Ascending aorta (tissue), 2 donors: ENCODE results near the gene AOPEP. TPM values are rescaled to one million over a fixed set of nuclear protein-coding genes. Genes with fewer than 3 reads are reported as not detected.

Experiments
- DNase-seq, 2 donors: peaks; one replicate each; pipeline ENCODE4 v3.0.0-alpha.2; 2019; ENCODE audit warnings: low spot score in 2 of 2
- H3K27ac ChIP-seq, 2 donors: fragments of 200-600 bp; sonication (generic); one replicate each; pipeline ENCODE4 v1.5.1; 2016 to 2017; ENCODE audit warnings: mild to moderate bottlenecking in 1 of 2
- H3K27me3 ChIP-seq: fragments of 200-600 bp; sonication (generic); one replicate; pipeline ENCODE4 v1.5.1; 2017
- H3K36me3 ChIP-seq, 2 donors: fragments of 200-600 bp; sonication (generic); one replicate each; pipeline ENCODE4 v1.5.1; 2016
- H3K4me1 ChIP-seq, 2 donors: fragments of 200-600 bp; sonication (generic); one replicate each; pipeline ENCODE4 v1.5.1; 2016 to 2017; ENCODE audit warnings: mild to moderate bottlenecking in 1 of 2
- H3K4me3 ChIP-seq, 2 donors: fragments of 200-600 bp; sonication (generic); one replicate each; pipeline ENCODE4 v1.5.1; 2016 to 2017; ENCODE audit warnings: mild to moderate bottlenecking in 1 of 2
- H3K9me3 ChIP-seq, 2 donors: fragments of 200-600 bp; sonication (generic); one replicate each; pipeline ENCODE4 v1.5.1; 2016
- intact Hi-C: fragments of 100-400 bp; cut with DNase I; formaldehyde crosslinking; loops from one replicate; pipeline ENCODE4 v1.15.1; 2023
- total RNA-seq: library from RNA; depleted of rRNA; stranded (reverse); fragments of >200 nt; gene quantifications from one replicate; pipeline ENCODE4 v1.1.0, GENCODE V29; 2016
- TF ChIP-seq, protein P1 (sequence below), 3 experiments: fragments of 200-600 bp in 2 of 3; fragments of 450-650 bp in 1 of 3; sonication (generic) in 2 of 3; IDR thresholded peaks; one replicate each; pipeline ENCODE4 v1.5.1; 2016 to 2019; ENCODE audit warnings: antibody characterized with exemption in 3 of 3, mild to moderate bottlenecking in 1 of 3, moderate library complexity in 1 of 3

AOPEP gene
- total RNA-seq, 1 donor from 2014 or later, result 333 TPM

DNA sequence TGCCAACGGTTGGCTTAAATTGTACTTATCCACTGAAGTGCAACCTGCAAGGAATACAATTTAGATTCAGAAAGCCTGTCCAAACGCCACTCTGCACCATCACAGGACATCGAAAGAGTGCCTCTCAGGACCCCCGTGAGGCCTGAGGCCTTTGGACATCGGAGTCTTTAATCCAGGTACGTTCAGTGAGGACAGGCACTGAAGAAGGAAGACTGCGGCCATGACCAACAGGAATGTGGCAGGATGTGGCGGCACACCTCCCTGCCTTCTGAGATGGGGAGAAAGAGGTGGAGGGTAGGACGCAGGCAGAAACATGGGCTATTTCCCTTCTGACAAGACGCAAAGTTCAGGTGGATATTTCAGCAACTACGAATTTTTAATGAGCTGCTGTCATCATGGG, 385.2 kb downstream of the AOPEP start:
- DNase-seq, result no peak
- intact Hi-C loops, result no loop called here
- peaks cover 24 to 46% of the 10 kb centered on the region in 2 donors for H3K4me1 ChIP-seq
- no peaks in the 10 kb centered on the region for H3K9me3 ChIP-seq
- peak overlapping the region in 1 of 2 donors; percentile 24 for H3K27ac ChIP-seq
- no peak overlapping the region for H3K4me3 ChIP-seq
- TF ChIP-seq, protein P1, sequence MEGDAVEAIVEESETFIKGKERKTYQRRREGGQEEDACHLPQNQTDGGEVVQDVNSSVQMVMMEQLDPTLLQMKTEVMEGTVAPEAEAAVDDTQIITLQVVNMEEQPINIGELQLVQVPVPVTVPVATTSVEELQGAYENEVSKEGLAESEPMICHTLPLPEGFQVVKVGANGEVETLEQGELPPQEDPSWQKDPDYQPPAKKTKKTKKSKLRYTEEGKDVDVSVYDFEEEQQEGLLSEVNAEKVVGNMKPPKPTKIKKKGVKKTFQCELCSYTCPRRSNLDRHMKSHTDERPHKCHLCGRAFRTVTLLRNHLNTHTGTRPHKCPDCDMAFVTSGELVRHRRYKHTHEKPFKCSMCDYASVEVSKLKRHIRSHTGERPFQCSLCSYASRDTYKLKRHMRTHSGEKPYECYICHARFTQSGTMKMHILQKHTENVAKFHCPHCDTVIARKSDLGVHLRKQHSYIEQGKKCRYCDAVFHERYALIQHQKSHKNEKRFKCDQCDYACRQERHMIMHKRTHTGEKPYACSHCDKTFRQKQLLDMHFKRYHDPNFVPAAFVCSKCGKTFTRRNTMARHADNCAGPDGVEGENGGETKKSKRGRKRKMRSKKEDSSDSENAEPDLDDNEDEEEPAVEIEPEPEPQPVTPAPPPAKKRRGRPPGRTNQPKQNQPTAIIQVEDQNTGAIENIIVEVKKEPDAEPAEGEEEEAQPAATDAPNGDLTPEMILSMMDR (IDR thresholded peaks at IDR 0.05), result no peak
- peaks cover 33 to 48% of the 10 kb centered on the region in 2 donors for H3K36me3 ChIP-seq
- H3K27me3 ChIP-seq, result no peaks in the 10 kb centered on the region

DNA sequence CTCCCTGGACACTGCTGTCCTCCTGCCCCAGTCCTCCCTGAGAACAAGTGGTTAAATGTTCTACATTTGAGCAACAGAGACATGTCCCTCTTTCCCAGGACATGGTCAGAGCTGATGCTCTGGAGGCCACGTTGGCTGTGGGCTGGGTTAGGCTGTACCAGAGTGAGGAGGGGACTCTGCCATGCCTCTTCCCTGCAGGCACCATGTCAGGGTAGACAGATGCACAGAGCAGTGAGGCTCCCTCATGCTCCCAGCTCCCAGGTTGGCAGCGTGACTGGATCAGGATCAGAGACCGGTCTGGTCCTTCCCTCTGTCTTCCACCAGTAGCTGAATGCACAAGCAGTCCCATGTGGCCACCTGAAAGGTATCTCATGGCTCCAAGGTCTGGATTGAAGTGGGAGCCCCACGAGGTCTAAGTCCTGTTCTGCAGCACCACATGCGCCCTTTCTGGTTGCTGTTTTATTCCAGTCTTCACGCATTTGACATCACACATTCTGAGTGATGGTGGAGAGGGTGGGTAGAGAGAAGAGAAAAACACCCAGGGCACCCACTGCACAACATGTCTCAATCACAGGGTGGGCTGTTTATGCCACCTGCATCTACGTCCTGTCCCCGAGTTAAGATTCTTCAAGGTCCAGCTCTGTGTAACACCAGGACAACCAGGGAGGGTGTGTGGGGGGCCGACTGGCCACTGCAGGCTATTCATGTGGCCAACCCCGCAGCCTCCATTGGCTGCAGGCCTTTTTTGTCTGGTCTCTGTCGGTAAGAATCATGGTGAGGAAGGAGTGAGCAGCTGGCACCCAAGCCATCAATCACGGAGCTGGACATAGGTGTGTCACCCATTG, 386.2 kb downstream of the AOPEP start:
- intact Hi-C loops, result no loop called here
- Histone ChIP-seq H3K4me1 (peaks cover 17 to 46% of the 10 kb centered on the region in 2 donors), H3K4me3 (no peak overlapping the region), H3K27ac (peak overlapping the region in 1 of 2 donors; percentile 12), H3K9me3 (no peaks in the 10 kb centered on the region), H3K27me3 (no peaks in the 10 kb centered on the region), H3K36me3 (peaks cover 33 to 43% of the 10 kb centered on the region in 2 donors)
- DNase-seq, result no peak
- TF ChIP-seq, protein P1 (IDR thresholded peaks at IDR 0.05), result no peak

DNA sequence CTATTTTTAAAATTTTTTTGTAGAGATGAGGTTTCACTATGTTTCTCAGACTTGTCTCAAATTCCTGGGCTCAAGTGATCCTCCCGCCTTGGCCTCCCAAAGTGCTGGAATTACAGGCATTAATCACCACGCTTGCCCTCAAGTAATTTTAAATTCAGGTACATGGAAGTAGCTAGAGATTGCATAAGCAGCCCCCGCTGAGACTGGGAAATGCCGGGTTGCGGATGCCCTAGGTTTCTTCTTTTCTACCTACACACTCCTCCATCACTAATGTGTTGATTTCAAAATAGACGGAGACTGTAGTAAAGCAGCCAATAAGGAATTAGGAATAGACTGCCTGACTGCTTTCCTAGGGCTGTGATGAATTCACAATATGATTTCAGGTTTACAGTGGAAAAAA, 388.6 kb downstream of the AOPEP start:
- H3K27ac ChIP-seq, result peak overlapping the region; percentile 59 to 75
- peaks cover 27 to 35% of the 10 kb centered on the region in 2 donors for H3K36me3 ChIP-seq
- TF ChIP-seq, protein P1 (IDR thresholded peaks at IDR 0.05), result no peak
- H3K4me1 ChIP-seq, result peaks cover 12 to 43% of the 10 kb centered on the region in 2 donors
- no peak overlapping the region for H3K4me3 ChIP-seq
- no peaks in the 10 kb centered on the region for H3K9me3 ChIP-seq
- peak in 1 of 2 donors; percentile 44 for DNase-seq
- intact Hi-C loops, result loop anchor here (5.0 kb wide), 1 partner anchor 248 kb away; no protein-coding TSS in a partner anchor
- H3K27me3 ChIP-seq, result no peaks in the 10 kb centered on the region

DNA sequence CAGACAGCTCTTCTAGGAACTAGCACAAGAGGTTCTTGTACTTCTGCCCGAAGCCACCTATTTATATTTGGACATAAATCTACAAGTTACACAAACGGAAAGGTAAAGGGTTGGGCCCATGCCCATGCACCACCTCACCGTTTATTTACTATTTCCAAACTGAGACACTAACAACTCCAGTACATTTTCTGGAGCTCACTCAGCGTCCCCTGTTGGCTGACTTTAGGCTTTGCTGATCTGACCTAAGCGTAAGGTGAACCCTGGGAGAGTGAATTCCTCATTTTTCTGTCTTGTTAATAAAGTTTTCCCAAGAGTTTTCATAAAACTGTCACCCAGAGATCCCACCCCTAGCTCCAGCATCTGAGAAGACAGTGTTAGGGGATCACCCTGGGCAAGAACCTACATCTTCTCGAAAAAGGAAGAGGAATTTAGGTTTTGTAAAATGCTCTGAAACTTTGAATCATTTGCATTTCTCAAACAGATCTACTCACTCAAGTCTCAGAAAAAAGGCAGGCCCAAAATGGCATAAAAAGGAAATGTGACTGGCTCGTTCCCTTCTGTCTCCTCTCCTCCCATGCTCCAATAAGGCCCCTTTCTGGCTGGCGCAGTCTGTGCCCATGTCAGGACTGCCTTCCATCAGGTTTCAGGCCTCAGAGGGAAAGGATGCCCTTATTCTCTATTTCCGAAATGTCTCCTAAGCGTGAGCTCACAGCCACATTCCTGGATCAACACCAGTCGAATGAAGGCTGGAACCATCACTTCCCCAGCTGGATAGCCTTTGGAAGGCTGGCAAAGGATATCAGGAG, 389.7 kb downstream of the AOPEP start:
- Histone ChIP-seq H3K4me3 (no peak overlapping the region), H3K4me1 (peaks cover 12 to 43% of the 10 kb centered on the region in 2 donors), H3K27me3 (no peaks in the 10 kb centered on the region), H3K36me3 (peaks cover 23 to 28% of the 10 kb centered on the region in 2 donors), H3K27ac (peak overlapping the region; percentile 59 to 75), H3K9me3 (no peaks in the 10 kb centered on the region)
- TF ChIP-seq, protein P1 (IDR thresholded peaks at IDR 0.05), result peak in 2 of 3 experiments; percentile 20 to 36
- peak in 1 of 2 donors; percentile 59 for DNase-seq
- intact Hi-C loops, result loop anchor here (5.0 kb wide), 1 partner anchor 249 kb away; no protein-coding TSS in a partner anchor

DNA sequence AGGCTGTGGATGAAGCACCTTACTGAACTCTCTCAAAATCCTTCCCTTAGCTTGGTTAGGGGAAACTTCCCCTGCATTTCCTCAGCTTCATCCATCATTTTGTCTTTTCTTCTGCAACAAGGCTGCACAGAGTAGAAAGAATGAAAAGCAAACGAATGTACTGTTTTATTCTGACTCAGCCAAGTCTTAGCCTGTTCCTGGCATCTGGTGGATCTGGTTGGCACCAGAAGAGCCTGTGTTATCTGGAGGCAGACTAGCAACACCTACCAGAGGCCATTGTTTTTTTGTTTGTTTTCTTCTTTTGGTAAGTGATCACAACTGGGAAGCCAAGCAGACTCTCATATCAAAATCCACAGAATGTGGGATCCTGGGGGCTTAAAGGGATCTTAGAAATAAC, 390.3 kb downstream of the AOPEP start:
- DNase-seq, result peak in 1 of 2 donors; percentile 70
- intact Hi-C loops, result loop anchor here (5.0 kb wide), 1 partner anchor 250 kb away; no protein-coding TSS in a partner anchor
- no peak overlapping the region for H3K4me3 ChIP-seq
- H3K4me1 ChIP-seq, result peaks cover 12 to 43% of the 10 kb centered on the region in 2 donors
- H3K27ac ChIP-seq, result peak overlapping the region; percentile 59 to 75
- peaks cover 17 to 22% of the 10 kb centered on the region in 2 donors for H3K36me3 ChIP-seq
- TF ChIP-seq, protein P1 (IDR thresholded peaks at IDR 0.05), result no peak
- H3K9me3 ChIP-seq, result no peaks in the 10 kb centered on the region
- H3K27me3 ChIP-seq, result no peaks in the 10 kb centered on the region
